ENCODE data around the gene ZFP64.
"Not testable (repeated sequence)": the region's sequence is repeated elsewhere in the genome, so short reads cannot be mapped to it uniquely, and the experiment has no call there.

The ZFP64 gene

GRCh38 chr20:52201395-52201794 is 9.8 kb upstream of the ZFP64 start:
- no peak for DNase-seq

- DNase-seq: no peak
These were observed 9.3 kb upstream of the ZFP64 start for GRCh38 chr20:52200870-52201269.

- DNase-seq: no peak
These were observed 5.3 kb upstream of the ZFP64 start for GRCh38 chr20:52196845-52197244.

- DNase-seq: no peak
These were observed 2.4 kb upstream of the ZFP64 start for GRCh38 chr20:52193886-52194545.

- DNase-seq: no peak
These were observed 1.6 kb upstream of the ZFP64 start for GRCh38 chr20:52193133-52193532.

DNA sequence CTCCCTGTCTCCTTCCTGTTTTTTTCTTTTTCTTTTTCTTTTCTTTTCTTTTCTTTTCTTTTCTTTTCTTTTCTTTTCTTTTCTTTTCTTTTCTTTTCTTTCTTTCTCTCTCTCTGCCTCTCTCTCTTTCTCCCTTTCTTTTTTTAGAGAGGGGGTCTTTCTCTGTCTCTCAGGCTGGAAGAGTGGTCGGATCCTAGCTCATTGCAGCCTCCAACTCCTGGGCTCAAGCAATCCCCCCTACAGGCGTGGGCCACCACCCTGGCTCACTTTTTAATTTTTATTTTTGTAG is 1.1 kb upstream of the ZFP64 start:
- DNase-seq: not testable (repeated sequence)

DNA sequence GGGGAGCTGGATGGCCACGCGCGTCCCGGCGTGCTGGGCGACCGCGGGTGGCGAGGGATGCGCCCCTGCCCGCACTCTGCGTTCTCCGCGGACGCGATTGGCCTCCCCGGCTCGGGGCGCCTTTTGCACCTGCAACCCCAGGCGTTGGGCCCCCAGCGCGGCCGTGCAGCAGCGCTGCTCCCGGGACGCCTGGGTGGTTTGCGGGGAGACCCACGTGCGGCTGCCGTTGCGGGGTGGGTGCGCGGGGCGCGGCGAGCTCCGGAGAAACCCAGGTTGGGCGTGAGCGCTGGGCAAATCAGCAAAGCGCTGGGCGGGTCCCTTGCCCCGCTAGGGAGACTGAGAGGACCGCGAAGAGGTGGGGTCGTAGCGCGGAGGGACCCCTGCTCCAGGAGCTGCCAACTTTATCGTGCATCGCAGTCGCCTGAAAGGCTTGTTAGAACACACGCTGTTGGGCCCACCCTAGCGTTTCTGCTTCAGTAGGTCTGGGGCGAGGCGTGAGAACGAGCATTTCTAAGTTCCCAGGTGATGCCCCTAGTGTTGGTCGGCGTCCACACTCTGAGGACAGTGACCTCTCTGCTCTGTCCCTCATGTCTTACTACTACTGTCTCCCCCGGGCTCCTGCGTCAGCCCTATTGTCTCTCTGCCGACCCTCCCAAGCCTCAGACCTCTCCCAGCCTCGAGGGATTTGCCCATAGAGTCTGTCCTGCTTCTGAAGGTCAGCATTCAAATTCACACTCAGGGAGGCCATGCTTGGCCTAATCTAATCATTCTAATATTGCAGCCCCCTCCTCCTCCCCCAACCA is 538 bp upstream of the ZFP64 start:
- no peak for DNase-seq

- DNase-seq: no peak
These were observed 995 bp downstream of the ZFP64 start for GRCh38 chr20:52190437-52191131.

DNA sequence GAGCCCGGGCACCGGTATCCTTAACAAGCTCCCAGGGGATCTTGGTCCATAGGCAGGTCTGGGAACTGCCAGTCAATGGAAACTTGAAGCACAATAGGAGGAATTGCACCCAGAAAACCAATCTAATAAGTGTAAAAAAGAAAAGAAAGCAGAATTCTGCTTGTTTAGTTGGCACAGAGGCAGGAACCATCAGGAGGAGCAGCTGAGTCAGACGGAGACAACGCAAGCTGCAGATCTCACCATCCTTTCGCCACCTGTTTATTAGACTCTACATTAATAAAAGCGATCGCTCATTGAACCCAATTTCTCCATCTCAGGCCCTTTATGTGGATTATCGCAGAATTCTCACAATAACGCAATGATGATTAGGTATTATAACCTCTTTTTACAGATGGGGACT is 9.8 kb downstream of the ZFP64 start:
- no peak for DNase-seq

DNA sequence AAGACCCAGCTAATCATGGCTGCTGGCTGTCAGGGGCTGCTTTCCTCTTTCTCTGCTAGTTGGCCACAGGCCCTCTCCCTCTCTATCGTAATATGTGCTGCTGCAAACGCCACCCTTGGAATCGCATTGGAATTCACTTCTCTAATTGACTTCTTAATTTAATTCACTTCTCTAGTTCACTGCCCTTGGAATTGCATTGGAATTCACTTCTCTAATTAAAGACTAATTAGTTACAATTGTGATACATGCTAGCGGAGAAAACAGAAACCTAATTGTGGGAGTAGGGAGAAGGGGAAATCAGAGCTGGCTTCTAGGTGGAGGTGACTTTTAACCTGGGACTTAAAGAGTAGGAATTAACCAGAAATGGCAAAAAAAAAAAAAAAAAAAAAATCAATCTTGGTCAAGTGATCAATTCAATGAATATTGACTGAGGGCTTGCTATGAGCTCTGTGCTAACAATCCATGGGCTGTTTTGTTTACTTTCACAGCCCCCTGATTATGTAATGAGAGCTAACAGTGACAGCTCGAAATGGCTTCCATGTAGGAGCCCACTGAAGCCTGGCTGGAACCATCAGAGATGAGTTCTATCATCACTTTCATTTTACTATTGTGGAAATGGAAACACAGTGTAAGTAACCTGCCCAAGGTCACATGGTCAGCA is 11.3 kb downstream of the ZFP64 start:
- DNase-seq: no peak

GRCh38 chr20:52179331-52180179 is 12.0 kb downstream of the ZFP64 start:
- DNase-seq: no peak

- DNase-seq: no peak
These were observed 12.9 kb downstream of the ZFP64 start for GRCh38 chr20:52178691-52179090.

DNA sequence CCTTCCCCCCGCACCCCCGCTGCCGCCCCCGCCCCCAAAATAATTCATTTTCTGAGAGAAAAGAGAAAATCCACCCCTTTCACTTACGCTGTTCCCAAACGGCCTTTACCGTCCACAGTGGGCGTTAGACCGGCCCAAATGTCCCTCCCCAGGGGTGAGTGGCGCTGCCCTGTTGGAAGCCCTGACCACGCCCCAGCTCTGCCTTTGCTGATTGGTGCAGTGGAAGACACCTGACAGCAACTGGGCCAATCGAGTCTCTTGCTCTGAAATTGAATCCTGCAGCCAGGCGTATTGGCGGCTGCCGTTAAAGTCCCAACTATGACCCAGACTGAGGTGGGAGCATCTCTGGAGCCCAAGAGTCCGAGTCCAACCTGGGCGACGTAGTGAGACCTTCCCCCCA is 15.7 kb downstream of the ZFP64 start:
- no peak for DNase-seq

- DNase-seq: no peak
These were observed 19.1 kb downstream of the ZFP64 start for GRCh38 chr20:52172392-52173047.

- no peak for DNase-seq
These were observed 20.6 kb downstream of the ZFP64 start for GRCh38 chr20:52171025-52171424.

GRCh38 chr20:52168116-52168515 is 23.5 kb downstream of the ZFP64 start:
- DNase-seq: no peak

DNA sequence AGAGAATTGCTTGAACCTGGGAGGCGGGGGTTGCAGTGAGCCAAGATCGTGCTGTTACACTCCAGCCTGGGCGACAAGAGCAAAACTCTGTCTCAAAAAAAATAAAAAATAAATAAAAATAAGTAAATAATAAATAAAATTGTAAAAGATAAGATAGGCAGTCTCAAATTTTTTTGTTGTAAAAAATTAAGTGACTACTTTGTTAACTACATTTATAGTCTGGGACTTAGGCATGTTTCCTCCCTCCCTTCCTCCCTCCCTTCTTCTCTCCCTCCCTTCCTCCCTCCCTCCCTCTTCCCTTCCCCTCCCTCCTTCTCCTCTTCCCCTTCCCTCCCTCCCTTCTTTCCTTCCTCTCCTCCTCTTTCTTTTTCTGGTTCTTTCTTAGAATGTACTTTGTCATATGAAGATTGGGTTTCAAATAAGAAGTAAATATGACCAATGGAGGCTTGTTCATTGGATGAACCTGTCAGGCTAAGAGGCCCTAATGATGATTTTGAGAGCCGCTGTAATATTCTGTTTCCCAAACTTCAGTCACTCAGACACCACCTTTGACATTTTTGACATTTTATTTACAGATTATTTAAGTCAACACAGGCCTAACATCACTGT is 24.2 kb downstream of the ZFP64 start:
- DNase-seq: no peak

- no peak for DNase-seq
These were observed 25.4 kb downstream of the ZFP64 start for GRCh38 chr20:52166150-52166549.

- DNase-seq: no peak
These were observed 30.9 kb downstream of the ZFP64 start for GRCh38 chr20:52160621-52161204.

GRCh38 chr20:52160049-52160570 is 31.5 kb downstream of the ZFP64 start:
- no peak for DNase-seq

DNA sequence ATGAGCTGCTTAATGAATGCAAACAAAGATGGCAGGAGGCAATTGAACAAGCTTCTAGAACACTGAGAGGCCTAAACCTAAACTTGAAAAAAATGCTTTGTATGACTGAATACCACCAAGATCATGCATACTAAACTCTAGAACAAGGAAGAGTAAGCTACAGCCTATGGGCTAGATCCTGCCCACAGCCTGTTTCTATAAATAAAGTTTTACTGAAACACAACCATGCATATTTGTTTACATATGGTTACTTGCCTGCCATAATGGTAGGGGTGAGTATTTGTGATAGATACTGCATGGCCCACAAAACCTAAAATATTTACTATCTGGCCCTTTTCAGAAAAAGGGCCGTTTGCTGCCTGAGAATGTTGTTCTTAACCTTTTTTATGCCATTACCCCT is 37.0 kb downstream of the ZFP64 start:
- no peak for DNase-seq
